MM.1S (cell line): ENCODE measurements around the gene UBLCP1.

Source experiments
- EZH2 ChIP-seq: fragments of 300-600 bp; sonication (generic); optimal IDR thresholded peaks from 2 replicates; pipeline ENCODE3; 2017; ENCODE audit warnings: low read depth, mild to moderate bottlenecking, antibody characterized with exemption, low read length, mixed read lengths
- EZH2phosphoT487 ChIP-seq: fragments of 300-600 bp; sonication (generic); IDR thresholded peaks from 2 replicates; pipeline ENCODE4 v1.6.1; 2018; ENCODE audit warnings: antibody characterized with exemption, low read length
- TF ChIP-seq, protein P1 (sequence below): fragments of 300-600 bp; sonication (generic); IDR thresholded peaks from 2 replicates; pipeline ENCODE4 v1.5.1; 2016; ENCODE audit warnings: antibody characterized with exemption, low read length, mixed read lengths

DNA sequence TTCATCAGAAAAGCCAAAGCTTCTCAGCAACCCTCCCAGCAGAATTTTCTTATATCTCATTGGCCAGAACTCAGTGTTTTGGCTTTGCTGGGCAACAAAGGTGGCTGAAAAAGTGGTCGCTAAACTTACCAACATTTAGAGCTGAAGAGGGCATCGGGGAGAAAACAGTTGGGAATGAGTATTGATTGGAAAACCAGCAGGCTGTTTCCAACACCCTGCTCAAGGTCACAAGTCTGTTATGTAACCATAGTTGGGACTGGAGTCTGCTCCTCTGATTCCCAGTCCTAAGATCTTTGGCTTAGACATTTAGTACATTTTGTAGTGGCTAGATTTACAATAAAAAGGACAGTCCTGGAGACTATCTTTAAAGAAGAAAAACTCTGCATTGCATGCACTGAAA is 50.1 kb downstream of the UBLCP1 start:
- TF ChIP-seq, protein P1, sequence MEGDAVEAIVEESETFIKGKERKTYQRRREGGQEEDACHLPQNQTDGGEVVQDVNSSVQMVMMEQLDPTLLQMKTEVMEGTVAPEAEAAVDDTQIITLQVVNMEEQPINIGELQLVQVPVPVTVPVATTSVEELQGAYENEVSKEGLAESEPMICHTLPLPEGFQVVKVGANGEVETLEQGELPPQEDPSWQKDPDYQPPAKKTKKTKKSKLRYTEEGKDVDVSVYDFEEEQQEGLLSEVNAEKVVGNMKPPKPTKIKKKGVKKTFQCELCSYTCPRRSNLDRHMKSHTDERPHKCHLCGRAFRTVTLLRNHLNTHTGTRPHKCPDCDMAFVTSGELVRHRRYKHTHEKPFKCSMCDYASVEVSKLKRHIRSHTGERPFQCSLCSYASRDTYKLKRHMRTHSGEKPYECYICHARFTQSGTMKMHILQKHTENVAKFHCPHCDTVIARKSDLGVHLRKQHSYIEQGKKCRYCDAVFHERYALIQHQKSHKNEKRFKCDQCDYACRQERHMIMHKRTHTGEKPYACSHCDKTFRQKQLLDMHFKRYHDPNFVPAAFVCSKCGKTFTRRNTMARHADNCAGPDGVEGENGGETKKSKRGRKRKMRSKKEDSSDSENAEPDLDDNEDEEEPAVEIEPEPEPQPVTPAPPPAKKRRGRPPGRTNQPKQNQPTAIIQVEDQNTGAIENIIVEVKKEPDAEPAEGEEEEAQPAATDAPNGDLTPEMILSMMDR: no peak
- TF ChIP-seq EZH2 (no peak), EZH2phosphoT487 (no peak)
